GM12878 (cell line): Measurements from ENCODE around the gene SMIM43.

Experiments used
- CTCF ChIP-seq, 3 experiments: IDR thresholded peaks in 2 of 3; conservative IDR thresholded peaks in 1 of 3; 2 replicates each; pipeline ENCODE4 v1.5.1; 2011; ENCODE audit warnings: low read depth in 3 of 3, low read length in 3 of 3, mild to moderate bottlenecking in 3 of 3, control low read depth in 2 of 3, moderate library complexity in 2 of 3, inconsistent platforms in 1 of 3, mixed read lengths in 1 of 3; ENCODE audit not compliant: control insufficient read depth in 2 of 3, insufficient read depth in 1 of 3; ENCODE audit errors: extremely low read depth in 1 of 3
- EZH2 ChIP-seq: IDR thresholded peaks from 2 replicates; pipeline ENCODE4 v1.6.1; 2012; ENCODE audit warnings: low read depth, mild to moderate bottlenecking, control low read depth, inconsistent platforms, low read length, borderline replicate concordance; ENCODE audit not compliant: control insufficient read depth
- MEF2A ChIP-seq: IDR thresholded peaks from 2 replicates; pipeline ENCODE4 v1.6.1; 2011; ENCODE audit warnings: low read depth, mild to moderate bottlenecking, low read length, moderate library complexity; ENCODE audit not compliant: insufficient read depth
- TCF7 ChIP-seq: IDR thresholded peaks from 2 replicates; pipeline ENCODE4 v1.6.1; 2014; ENCODE audit warnings: antibody characterized with exemption, borderline replicate concordance

- TF ChIP-seq TCF7, result no peak
- TF ChIP-seq MEF2A, result no peak
- no peak for TF ChIP-seq CTCF (IDR thresholded peaks at IDR 0.05 in 2 of 3, conservative IDR thresholded peaks at IDR 0.05 in 1 of 3; ENCODE audit: control insufficient read depth in 2 of 3, extremely low read depth in 1 of 3, insufficient read depth in 1 of 3, low read depth in 3 of 3, low read length in 3 of 3)
- TF ChIP-seq EZH2, result no peak
These were observed 52.8 kb downstream of the SMIM43 start for GRCh38 chr4:121712001-121712651.
